GM19372 (cell line): Measurements from ENCODE around the gene ACOX1.
"Not testable (repeated sequence)": the region's sequence is repeated elsewhere in the genome, so short reads cannot be mapped to it uniquely, and the experiment has no call there.

Experiments
- ATAC-seq: cut with Tn5 transposase; IDR thresholded peaks from one replicate; pipeline ENCODE4 v1.9.1; 2021; ENCODE audit warnings: mild to moderate bottlenecking, low read depth, moderate library complexity; ENCODE audit not compliant: unreplicated experiment

Gene ACOX1

DNA sequence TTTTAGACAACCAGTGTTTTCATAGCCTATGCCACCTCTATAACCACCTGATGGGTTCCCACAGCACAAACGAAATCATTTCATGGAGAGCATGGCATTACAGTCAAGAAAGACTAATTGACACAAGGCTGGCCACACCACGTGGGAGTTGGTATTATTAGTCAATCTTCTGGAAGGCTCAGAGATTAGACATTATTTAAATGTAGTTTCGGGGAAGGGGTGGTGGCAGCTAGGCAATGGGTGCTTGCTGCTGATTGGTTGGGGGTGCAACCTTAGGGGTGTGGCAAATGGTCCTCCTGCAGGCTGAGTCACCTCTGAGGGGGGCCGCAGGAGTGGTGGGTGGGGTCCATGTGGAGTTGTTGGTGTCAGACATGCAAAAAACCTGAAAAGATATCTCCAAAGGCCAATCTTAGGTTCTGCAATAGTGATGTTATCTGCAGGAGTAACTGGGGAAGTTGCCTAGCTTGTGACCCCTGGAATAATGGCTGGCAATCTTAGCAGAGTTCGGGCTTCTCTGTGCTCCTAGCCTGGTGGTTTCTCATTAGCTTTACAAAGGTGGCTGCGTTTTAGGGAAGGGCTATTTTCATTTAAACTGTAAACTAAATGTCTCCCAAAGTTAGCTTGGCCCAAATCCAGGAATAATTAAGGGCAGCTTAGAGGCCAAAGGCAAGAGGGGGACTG lies 4.7 kb upstream of the ACOX1 start:
- ATAC-seq = no peak

DNA sequence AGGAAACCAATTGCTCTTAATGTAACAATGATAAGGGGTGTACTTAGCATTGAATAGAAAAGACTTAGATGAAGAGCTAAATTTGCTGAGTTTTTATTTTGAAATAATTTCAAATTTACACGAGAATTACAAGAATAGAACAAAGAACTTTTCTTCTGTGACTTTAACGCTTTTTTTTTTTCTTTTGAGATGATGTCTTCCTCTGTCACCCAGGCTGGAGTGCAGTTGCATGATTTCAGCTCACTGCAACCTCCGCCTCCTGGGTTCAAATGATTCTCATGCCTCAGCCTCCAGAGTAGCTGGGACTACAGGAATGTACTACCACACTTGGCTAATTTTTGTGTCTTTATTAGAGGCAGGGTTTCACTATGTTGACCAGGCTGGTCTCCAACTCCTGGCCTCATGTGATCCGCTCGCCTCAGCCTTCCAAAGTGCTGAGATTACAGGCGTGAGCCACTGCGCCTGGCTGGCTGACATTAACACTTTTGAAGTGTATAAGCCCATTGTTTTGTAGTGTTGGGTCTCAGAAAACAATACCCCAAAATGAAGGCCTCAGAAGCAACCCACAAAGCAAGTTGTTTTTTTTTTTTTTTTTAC lies 2.2 kb upstream of the ACOX1 start:
- no peak for ATAC-seq

DNA sequence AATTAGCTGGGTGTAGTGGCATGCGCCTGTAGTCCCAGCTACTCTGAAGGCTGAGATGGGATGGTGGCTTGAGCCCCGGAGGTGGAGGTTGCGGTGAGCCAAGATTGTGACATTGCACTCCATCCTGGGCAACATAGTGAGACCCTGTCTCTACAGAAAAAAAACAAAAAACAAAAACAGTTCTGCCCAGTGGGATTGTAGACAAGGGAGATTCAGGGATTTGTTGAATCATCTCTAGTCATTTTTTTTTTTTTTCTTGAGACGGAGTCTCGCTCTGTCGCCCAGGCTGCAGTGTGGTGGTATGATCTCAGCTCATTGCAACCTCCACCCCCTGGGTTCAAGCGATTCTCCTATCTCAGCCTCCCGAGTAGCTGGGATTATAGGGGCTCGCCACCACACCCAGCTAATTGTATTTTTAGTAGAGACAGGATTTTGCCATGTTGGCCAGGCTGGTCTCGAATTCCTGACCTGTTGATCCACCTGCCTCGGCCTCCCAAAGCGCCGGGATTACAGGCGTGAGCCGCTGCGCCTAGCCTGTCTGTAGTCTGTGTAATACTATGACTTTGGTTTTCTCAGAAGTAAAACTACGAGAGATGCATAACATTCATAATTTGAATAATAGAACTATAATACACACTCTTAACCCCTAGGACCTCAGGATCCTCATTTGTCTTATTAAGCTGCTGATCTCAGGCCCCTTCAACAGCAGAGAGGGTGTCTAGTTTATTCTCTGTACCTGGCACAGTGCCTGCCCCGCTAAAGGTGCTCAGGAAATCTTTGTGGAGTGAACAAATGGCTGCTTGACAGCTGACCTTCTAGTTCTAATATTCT lies 1.4 kb upstream of the ACOX1 start:
- no peak for ATAC-seq

DNA sequence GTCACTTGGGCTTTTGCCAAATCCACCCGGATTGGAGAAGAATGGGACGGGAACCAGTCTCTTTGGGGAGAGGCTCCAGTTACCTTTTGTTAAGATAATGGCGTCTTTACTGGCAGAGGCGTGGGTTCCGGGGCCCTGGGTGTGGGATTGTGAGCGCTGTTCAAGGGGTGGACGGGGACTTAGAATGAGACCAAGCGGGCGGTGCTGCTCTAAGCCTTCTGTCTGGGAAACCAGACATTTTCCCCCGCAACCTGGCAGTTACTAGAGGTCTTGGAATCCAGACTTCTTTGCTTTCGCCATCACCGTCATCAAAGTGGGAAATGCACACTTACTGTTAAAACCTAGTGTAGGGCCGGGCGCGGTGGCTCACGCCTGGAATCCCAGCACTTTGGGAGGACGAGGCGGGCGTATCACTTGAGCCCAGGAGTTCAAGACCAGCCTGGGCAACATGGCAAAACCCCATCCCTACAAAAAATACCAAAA lies 780 bp upstream of the ACOX1 start:
- peak; percentile 19 for ATAC-seq

DNA sequence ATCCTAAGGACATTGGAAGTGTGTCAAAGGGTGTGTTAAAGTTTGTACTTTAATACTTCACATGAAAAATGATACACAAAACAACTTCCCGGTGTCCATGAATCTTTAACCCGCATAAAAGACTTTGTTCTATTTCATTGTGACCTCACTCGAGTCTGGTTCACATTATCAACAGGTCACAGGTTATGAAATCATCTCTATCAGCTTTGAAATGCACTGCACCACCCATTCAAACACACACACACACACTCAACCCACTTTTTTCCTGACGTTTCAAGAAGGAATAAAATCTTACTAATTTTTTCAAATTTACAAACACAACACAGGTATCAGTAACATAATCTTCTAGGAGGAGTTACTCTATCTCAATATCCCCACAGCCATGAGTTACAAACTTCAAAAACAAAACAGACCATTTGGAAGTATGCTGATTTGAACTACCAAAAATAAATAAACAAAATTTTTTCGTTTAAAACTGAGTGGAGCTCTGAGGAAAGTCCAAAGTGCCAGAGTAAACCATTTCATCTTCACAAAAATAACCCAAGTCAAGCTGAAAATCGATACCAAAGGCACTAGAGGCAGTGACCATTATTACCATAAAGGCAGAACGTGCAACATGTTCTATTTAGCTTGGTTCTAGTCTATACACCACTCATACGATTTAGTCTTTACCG lies 2.7 kb downstream of the ACOX1 start:
- no peak for ATAC-seq

DNA sequence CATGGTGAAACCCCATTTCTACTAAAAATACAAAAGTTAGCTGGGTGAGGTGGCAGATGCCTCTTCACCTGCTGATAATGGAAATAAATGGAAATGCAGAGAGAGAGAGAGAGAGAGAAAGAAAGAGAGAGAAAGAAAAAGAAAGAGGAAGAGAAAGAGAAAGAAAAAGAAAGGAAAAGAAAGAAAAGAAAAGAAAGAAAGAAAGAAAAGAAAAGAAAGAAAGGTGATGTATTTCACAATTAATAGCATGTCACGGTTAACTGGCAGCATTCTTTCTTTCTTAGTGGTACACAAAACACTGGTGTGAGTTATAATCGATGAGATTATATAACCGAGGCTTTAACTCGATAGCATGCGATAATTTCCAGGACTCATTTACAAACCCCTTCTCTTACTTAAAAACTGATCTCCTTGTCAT lies 3.2 kb downstream of the ACOX1 start:
- ATAC-seq = no peak

DNA sequence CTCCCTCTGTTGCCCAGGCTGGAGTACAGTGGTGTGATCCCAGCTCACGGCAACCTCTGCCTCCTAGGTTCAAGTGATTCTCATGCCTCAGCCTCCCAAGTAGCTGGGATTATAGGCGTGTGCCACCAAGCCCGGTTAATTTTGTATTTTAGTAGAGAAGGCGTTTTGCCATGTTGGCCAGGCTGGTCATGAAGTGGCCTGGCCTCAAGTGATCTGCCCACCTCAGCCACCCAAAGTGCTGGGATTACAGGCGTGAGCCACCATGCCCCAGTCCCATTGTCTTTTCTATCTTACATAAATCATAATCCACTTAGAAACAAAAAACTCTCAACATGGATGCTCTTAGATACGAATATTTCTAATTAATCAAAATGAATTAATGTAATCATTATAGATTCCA lies 3.8 kb downstream of the ACOX1 start:
- ATAC-seq = not testable (repeated sequence)

DNA sequence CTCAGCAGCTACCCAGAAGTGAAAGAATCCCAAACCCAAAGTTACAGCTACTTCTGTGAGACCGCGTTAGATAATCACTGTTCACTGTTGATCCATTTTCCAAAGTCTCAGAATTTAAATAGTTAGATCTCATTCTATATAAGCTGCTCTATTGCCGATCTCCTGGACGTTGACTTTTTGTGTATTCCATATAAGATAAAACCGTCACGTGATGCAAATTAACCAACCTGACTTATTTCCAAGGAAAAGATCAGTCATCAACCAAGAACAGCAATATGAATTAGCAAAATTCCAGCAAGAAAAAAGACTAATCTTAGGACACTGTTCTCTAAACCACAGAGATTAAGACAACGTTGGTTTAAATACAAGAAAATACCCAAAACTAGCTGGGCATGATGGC lies 8.3 kb downstream of the ACOX1 start:
- ATAC-seq = no peak

DNA sequence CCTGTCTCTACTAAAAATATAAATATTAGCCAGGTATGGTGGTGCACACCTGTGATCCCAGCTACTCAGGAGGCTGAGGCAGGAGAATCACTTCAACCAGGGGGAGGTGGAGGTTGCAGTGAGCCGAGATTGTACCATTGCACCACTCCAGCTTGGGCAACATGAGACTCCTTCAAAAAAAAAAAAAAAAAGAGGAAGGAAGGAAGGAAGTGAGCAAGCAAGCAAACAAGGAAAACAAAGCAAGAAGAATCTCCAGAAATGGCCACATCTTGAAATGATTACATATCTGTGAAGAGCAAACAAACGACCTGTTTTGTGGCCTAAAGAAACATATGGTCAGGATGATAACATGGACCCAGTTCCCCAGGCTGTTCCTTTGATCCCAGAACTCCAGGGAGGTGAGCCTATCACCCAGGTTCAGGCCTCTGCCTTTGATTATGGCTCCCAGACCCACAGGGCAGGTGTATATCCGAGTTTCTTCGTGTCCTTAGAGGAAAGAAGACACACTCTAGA lies 8.9 kb downstream of the ACOX1 start:
- ATAC-seq = no peak

DNA sequence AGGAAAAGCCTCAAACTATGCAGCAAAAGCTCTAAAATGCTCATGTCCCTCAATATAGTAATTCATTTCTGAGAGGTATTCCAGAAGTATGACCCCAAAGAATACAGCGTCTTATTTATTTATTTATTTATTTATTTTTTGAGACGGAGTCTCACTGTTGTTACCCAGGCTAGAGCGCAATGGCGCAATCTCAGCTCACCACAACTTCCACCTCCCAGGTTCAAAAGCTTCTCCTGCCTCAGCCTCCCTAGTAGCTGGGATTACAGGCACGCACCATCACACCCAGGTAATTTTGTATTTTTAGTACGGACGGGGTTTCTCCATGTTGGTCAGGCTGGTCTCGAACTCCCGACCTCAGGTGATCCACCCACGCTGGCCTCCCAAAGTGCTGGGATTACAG lies 9.9 kb downstream of the ACOX1 start:
- not testable (repeated sequence) for ATAC-seq

DNA sequence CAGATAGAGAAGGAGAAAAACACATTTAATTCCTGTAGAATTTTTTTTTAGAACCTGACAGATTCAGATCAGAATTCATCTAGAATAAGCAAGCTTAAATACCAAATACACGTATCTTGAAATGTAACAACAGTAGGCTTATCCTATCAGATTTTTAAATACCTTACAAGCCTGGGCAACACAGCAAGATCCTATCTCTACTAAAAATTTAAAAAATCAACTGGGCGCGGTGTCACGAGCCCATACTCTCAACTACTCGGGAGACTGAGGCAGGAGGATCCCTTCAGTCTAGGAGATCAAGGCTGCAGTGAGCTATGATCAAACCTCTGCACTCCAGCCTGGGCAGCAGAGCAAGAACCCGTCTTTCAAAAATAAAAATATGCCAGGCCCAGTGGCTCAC lies 13.5 kb downstream of the ACOX1 start:
- no peak for ATAC-seq

DNA sequence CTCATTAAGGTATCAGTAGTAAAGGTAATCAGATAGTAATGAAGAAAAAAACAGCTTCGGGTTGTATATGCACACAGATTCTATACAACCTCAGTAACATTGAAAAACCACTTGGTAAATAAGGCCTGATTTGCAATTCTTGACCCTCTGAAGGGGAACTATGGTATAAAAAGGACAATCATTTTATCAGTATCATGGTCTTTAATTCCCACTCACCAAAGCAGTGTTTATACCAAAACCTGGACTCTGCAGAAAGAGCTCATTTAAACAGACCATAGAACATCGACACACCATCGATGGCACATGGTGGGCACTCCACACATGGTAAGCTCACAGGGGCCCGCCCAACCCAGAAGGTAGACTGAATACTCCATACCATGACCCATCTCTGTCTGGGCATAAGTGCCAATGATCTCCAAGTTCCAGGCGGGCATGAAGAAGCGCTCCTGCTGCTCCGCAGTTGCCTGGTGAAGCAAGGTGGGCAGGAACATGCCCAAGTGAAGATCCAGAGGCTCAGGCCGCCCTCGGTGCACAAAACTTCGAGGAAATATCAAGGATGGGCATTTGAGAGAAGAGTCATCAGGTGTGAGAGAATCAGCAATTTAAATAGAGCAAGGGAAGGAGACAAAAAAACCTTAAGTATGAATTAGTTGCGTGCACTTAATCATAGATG lies 19.0 kb downstream of the ACOX1 start:
- no peak for ATAC-seq

DNA sequence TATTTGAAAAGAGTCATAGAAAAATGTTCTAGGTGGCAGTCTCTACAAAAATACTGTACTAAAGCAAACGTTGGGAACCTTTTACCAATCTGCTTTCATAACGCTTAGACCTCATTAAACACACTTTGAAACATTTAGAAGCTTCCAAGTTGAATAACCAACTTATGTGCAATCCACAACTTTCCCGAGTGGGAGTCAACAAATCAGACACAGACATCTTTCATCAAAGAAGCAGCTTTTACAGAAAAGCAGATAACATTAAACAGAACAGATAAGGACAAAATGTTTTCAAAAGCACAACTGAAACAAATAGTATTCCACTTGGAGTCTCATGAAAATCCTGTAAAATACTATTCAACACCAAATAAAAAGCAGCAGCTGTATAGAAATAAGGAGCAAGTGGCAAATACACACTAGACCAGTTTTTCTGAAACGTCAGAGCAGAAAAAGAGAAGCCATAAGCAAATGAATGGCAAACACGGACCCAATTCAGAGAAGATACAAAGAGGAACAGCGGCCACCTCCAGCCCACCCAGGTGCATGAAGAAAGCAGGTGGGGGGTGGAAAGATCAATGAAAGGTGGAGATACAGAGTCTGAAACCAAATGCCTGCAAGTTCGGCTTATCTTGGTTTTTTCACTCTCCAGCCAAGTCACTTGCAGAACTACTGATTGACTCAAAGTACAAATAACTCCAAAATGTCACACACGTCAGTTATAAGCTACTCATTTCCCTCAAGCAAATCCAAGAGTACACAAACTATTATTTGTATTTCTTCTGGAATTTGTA lies 19.7 kb downstream of the ACOX1 start:
- no peak for ATAC-seq

DNA sequence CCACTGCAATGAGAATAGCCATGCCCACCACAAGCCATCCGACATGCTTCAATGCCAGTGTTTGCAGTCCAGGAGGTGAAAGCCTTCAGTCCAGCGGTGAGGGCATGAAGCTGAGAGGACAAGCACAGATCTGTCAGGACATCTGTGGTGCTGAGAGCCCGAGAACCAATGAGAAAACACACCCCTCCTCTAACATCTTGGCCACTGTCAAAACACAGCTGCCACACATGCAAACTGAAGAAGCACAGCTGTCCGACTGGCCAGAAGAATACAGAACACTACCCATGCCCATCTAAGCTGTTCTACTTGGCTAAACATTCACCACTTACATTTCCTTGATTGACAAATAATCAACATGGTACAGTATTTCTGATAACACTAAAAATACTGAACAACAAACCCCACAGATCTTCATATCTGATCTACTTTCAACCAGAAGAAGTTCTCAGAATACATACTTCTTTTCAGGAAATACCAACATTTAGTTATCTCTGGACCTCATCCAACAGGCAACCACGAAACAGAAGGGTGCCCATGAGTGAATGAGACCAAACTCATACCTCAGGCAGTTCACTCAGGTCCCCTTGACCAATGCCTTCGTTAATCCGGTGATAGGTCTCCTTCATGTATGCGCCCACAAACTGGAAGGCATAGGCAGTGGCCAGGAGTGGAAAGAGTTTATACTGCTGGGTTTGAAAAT lies 28.0 kb downstream of the ACOX1 start:
- no peak for ATAC-seq

DNA sequence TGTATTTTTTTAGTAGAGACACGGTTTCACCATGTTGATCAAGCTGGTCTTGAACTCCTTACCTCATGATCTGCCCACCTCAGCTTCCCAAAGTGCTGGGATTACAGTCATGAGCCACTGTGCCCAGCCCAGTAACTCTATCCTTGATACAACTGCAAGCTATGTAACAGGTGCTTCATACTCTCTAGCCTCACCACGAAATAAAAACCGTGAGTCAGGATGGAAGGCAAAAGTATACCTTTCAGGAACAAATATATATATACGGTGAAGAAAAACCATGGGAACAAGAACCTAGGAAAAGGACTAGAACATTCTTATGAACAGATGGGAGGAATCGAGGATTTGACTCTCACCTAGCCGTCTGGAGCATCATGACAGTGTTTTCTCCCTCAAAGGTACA lies 28.5 kb downstream of the ACOX1 start:
- no peak for ATAC-seq

DNA sequence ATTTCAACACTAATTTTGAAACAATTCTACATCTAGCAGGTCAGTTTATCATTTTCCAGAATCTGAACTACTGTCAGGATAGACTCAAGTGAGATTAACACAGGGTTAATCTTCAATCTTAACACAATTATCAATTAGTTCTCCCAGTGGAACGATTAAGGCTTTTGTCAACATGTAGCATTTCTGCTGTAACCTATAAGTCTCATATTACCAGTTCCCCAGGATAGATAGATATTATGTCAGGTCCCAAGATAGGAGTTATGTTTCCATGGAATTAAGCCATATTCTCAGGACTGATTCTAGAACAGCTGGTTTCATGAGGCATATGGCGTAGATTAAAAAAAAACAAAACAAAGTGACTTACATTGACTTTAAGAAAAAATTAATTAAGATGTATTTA lies 33.8 kb downstream of the ACOX1 start:
- ATAC-seq = no peak

DNA sequence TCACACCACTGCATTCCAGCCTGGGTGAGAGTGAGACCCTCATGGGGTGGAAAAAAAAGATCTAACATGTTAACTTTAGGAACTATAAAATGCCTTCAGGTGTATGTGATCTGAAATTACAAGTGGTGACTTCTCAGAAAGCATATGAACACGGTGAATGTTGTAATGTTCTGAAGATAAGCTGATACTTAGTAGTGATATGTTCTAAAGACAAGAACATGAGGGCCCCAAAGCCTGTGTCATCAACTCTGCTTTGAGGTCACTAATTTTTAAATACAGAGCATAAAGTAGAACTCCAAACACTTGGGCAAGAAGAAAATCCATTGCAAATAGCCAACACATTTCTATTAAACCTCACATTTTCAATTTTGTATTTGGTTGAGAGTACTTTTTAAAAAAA lies 35.5 kb downstream of the ACOX1 start:
- no peak for ATAC-seq

DNA sequence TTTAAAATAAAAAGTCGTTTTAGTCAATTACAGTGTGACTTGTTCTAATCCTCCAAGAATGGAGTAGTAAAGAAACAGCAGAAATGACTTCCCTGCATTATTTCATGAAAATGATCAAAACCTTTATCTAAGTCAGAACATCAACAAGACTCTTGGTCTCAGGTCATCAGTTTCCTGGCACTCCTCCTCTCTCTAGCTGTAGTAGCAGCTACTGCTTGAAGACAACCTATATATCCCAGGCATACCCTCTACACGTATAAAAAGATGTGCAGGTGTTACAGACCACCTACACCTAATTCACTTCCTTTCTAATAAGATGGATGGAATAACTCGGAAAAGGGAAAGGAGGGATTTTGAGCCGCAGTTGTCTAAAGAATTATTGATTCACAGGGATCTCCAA lies 36.5 kb downstream of the ACOX1 start:
- no peak for ATAC-seq

DNA sequence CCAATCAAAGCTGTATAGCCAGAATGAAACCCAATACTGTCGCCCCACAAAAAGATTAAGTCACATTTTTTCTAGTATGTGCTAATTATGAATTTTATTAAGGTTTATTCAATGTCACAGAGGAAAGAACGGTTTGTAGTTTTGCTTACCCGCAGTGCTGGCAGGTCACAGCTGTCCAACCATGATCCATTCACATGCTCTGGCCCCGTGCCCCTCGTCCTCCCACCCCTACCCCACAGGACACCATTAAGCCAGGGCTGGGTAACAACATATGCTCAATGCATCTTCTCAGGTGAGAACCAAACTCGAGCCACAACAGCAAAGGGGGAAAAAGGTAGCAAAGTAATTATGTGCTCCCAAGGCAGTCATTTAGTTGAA lies 37.5 kb downstream of the ACOX1 start:
- no peak for ATAC-seq
